IPS-18c (cell line): ENCODE measurements around the gene FEM1A.
"Not testable (repeated sequence)": the region's sequence is repeated elsewhere in the genome, so short reads cannot be mapped to it uniquely, and the experiment has no call there.

Experiments used
- H3K4me3 ChIP-seq: 2 replicates; pipeline ENCODE4 v1.7.0; 2013; ENCODE audit warnings: low read depth, mild to moderate bottlenecking, low read length, moderate library complexity; ENCODE audit not compliant: insufficient read depth
- H3K9me3 ChIP-seq: one replicate; pipeline ENCODE4 v1.6.1; 2013; ENCODE audit warnings: mild to moderate bottlenecking, low read length, moderate library complexity; ENCODE audit not compliant: control insufficient read depth, insufficient read depth

FEM1A gene

DNA sequence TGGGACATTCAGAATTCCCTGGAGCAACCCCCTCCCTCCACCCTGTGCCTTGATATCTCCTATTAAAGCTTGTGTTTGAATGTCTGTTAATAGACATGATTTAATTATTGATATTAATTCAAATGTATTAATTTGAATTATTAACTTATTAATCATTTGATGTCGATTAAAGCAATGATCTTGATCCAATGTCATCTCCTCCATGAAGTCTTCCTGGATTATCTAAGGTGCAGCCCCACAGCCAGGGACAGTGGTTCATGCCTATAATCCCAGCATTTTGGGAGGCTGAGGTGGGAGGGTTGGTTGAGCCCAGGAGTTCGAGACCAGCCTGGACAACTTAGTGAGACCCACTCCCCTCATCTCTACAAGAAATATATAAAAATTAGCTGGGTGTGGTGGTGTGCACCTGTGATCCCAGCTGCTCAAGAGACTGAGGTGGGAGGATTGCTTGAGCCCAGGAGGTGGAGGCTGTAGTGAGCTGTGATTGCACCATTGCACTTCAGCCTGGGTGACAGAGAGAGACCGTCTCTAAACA lies 9.6 kb downstream of the FEM1A start:
- no peak overlapping the region for H3K4me3 ChIP-seq
- peaks cover 3% of the 10 kb centered on the region for H3K9me3 ChIP-seq

DNA sequence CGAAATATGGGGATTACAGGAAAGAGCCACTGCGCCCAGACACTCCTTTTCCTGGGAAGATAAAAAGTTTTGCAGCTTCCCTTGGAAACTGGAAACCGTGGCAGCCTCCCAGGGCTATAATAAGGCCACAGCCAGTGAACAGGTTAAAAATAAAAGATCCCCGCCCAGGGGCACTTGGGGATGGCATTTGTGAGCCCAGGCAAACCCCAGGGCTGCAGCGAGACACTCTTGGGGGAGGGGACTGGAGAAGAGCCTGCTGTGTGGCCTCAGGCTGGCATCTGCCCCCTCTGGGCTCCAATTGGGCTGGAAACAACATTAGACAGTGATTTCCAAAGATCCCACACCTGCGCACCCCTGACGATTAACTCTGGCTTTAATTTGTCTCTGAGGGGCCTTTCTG lies 11.2 kb downstream of the FEM1A start:
- Histone ChIP-seq H3K9me3 (no peaks in the 10 kb centered on the region), H3K4me3 (no peak overlapping the region)

DNA sequence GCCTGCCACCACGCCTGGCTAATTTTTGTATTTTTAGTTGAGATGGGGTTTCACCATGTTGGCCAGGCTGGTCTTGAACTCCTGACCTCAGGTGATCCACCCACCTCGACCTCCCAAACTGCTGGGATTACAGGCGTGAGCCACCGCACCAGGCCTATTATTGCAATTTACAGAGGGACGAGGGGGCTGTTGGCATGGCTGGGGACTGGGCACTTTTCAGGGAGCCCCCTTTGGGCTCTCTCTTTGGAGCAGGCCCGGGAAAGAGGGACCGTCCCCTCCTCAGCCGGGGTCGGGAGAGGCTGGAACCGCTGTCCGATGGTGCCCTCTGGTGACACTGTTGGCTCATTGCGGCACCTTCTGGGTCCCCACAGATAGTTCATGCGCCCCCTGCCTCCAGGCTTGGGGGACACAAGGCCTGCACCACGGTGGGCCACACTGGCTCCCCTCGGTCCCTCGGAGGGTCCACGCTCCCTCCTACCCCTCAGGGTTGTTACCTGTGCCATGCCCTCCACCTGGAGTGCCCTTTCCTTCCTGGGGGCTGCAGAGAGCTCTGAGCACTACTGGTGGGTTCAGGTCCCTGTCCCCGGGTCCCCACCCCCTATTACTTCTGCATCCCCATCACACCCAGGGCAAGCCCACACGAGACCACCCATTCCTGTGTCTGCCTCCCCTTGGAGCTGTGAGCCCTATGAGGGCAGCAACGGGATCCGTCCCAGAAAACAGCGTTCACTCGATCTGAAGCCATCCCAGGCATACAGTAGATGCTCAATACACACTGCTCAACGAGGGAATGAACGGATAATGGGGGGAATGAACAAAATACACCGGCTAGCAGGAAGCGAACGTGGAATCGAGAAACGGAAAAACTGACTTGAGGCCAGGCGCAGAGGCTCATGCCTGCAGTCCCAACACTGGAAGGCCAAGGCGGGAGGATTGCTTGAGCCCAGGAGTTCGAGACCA lies 12.5 kb downstream of the FEM1A start:
- H3K4me3 ChIP-seq, result no peak overlapping the region
- H3K9me3 ChIP-seq, result no peaks in the 10 kb centered on the region

DNA sequence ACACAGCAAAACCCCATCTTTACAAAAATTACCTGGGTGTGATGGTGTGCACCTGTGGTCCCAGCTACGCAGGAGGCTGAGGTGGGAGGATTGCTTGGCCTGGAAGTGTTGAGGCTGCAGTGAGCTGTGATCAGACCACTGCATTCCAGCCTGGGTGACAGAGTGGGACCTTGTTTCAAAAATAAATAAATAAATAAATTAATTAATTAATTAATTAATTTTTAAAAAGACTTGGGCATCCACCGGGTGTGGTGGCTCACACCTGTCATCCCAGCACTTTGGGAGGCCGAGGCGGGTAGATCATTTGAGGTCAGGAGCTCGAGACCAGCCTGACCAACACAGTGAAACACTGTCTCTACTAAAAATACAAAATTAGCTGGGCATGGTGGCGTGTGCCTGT lies 13.6 kb downstream of the FEM1A start:
- not testable (repeated sequence) for H3K4me3 ChIP-seq, H3K9me3 ChIP-seq

DNA sequence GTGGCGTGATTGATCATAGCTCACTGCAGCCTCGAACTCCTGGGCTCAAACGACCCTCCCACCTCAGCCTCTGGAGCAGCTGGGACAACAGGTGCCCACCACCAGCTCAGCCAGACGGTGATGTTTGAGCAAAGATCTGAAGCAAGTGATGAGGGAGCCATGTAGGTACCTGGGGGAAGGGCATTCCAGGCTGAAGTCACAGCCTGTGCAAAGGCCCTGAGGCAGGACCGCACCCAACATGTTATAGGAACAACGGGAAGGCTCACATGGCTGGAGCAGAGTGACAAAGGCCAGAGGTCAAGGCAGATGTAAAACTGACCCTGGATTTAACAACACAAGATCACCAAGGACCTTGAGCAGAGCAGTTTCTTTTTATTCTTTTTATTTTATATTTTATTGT lies 14.8 kb downstream of the FEM1A start:
- Histone ChIP-seq H3K9me3 (no peaks in the 10 kb centered on the region), H3K4me3 (no peak overlapping the region)

DNA sequence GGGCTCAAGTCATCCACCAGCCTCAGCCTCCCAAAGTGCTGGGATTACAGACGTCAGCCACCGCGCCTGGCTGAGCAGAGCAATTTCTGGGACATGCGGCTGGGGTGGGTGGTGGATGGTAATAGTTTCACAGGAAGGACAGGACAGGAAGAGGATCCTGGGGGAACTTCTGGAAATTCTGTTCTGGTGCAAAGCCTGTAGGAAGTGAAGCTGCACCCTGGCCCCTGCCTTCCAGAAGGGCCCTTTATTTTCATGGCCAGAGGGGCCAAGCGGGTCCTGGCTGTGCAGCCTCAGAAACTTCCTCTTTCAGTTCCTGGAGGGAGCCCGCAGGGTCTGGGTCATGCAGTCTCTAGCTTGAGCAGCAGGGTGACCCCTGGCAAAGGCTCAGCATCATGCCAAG lies 15.7 kb downstream of the FEM1A start:
- H3K9me3 ChIP-seq, result no peaks in the 10 kb centered on the region
- no peak overlapping the region for H3K4me3 ChIP-seq

GRCh38 chr19:4811328-4812131 lies 20.0 kb downstream of the FEM1A start:
- H3K4me3 ChIP-seq, result no peak overlapping the region
- H3K9me3 ChIP-seq, result peaks cover 4% of the 10 kb centered on the region

DNA sequence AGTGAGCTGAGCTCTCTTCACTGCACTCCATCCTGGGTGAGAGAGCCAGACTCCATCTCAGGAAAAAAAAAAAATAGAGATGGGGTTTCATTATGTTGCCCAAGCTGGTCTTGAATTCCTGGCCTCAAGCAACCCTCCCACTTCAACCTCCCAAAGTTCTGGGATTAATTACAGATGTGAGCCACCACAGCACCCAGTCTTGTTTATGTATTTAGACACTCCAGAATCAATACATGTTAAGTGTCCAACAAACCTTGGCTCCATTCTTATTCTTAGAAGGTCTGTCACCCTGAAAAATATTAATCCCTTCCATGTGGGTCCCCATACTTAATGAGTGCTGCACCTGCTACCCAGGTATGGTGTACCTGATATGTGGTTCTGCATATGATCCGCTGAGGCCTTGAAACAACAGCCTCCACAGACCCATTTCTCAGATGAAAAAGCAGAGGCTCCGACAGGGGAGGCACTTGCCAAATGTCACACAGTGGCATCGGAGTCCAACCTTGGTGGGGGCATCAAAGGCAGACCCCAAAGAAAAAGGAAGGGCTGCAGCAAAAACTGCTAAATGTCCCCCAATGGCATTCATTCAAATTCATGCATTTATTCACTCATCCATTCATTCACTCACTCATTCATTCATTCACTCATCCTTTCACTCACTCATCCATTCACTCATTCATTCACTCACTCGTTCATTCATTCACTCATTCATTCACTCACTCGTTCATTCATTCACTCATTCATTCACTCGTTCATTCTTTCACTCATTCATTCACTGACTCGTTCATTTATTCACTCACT lies 23.3 kb downstream of the FEM1A start:
- peaks cover 8% of the 10 kb centered on the region for H3K9me3 ChIP-seq
- H3K4me3 ChIP-seq, result no peak overlapping the region

DNA sequence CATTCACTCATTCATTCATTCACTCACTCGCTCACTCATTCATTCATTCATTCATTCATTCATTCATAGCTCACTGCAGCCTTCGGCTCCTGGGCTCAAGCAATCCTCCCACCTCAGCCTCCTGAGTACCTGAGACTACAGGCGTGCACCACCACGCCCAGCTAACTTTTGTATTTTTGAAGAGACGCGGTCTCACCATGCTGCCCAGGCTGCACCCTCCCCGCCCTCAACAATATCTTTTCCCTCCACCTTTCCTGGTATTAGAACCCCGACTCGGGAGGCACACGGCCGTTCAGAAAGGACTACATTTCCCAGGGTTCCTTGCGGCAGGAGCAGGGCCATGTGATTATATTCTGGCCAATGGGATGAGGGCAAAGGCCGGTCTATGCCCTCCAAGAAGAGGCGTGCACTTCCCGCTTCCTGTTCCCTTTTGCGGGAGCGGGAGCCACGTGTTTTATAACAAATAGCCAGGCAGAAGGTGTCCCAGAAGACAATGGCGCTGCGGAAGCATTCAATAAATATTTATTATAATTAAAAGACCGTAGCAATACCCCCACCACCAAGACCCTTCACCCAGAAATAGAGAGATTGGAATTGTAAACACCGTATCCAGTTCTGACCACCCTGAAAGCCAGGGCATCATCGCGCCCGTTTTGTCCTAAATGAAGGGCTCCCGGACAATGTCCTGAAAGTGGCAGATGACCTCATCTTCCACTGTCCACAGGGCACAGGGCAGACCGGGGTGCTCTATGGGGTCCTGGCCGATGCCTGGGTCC lies 24.1 kb downstream of the FEM1A start:
- H3K9me3 ChIP-seq, result peaks cover 8% of the 10 kb centered on the region
- no peak overlapping the region for H3K4me3 ChIP-seq

DNA sequence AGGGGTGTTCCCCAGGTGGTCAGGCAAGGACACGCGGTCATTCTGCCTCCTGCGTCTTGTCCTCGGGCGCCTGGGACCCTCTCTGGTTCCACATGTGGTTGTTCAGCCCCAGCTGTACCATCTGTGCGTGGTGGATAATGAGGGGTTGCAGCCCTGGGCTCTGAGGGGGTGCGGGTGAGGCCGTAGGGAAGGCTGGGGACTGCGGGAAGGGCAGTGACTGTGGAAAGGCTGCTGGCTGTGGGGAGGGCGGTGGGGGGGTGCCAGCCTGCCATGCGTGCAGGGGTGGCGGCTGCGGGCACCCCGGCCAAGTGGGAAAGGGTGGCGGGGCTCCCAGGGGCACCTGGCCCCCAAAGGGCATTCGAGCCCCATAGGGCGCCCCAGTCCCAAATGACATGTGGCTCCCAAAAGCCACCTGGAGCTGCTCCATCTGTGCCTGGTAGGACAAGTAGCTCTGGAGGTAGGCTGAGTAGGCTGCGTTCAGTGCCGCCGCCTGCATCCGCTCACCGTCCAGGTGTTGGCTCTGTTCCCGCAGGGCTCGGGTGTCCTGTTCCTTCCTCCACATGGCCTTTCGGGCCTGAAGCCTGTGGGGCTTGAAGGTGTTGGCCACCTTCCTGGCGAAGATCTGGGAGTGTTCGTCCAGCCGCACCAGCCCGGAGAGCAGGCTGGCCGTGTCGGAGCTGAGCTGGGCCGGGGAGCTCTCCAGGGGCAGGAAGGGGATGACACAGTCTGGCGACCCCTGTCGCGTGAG lies 24.8 kb downstream of the FEM1A start:
- no peak overlapping the region for H3K4me3 ChIP-seq
- peaks cover 8% of the 10 kb centered on the region for H3K9me3 ChIP-seq

DNA sequence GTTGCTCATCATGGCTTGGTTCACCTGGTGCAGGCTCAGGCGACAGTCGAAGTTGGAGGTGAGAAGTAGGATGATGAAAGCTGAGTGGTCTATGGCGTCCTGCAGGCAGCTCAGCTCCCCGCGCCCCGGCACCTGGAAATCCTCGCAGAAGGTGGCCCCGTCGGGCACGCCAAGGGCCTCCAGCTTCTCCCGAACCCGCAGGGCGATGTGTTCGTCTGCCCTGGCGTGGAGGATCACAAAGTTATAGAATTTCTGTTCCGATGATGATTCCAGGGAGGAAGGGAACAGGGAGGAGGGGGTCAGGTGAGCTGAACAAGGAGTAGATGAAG lies 25.4 kb downstream of the FEM1A start:
- Histone ChIP-seq H3K4me3 (no peak overlapping the region), H3K9me3 (peaks cover 8% of the 10 kb centered on the region)

- H3K9me3 ChIP-seq, result peaks cover 8% of the 10 kb centered on the region
- H3K4me3 ChIP-seq, result no peak overlapping the region
Measured at GRCh38 chr19:4817467-4818277, 26.1 kb downstream of the FEM1A start.

DNA sequence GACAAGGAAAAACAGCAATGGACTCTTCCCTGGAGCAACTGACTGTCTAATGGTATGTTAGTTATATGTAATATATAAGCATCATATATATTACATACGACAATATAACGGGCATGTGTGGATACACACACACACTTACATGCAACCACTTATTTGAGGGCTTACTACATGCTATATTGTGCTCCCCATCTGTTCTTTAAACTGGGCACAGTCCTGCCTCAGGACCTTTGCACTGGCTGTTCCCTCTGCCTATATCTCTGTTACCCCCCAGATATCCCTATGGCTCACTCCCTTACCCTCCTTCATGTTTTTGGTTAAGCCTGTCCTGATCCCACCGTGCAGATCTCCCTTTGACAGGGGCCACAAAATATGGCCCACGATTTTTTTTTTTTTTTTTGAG lies 29.7 kb downstream of the FEM1A start:
- no peak overlapping the region for H3K4me3 ChIP-seq
- H3K9me3 ChIP-seq, result peaks cover 6% of the 10 kb centered on the region

DNA sequence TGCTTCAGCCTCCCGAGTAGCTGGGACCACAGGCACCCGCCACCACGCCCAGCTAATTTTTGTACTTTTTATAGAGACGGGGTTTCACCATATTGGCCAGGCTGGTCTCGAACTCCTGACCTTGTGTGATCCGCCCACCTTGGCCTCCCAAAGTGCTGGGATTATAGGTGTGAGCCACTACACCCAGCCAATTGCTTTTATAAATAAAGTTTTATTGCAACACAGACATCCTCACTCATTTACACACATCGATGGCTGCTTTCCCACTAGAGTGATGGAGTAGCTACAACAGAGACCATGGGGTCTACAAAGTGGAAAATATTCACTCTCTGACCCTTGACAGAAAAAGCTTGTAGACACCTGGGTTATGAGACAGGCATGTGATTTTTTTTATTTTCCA lies 30.8 kb downstream of the FEM1A start:
- H3K4me3 ChIP-seq, H3K9me3 ChIP-seq: not testable (repeated sequence)

GRCh38 chr19:4823577-4823976 lies 32.0 kb downstream of the FEM1A start:
- H3K4me3 ChIP-seq, result no peak overlapping the region
- no peaks in the 10 kb centered on the region for H3K9me3 ChIP-seq
